DMS 273 (cell line): ENCODE measurements around the gene SMAD2.
"Not testable (repeated sequence)": the region's sequence is repeated elsewhere in the genome, so short reads cannot be mapped to it uniquely, and the experiment has no call there.

Experiments
- DNase-seq: peaks from one replicate; lab custom pipeline; 2025; ENCODE audit not compliant: unreplicated experiment; lab: John Stamatoyannopoulos, UW

SMAD2 gene

DNA sequence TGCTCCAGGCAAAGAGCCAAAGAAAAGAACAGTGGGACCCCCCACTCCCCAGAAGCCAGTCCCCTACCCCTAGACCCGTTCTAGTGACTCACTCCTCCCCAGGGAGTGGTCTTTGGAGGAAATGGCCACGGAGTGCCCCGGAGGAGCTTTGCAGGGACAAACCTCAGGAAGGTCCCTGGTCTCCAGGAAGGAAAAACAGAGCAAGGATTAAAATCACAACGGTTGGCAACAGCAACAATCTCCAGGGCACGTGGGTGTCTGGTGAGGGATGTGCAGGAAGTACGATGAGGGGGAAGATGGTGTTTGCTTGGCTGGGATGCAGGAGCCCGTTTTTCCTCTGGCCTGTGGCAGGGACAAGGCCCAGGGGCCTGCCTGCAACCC is 135.0 kb downstream of the SMAD2 start:
- no peak for DNase-seq

DNA sequence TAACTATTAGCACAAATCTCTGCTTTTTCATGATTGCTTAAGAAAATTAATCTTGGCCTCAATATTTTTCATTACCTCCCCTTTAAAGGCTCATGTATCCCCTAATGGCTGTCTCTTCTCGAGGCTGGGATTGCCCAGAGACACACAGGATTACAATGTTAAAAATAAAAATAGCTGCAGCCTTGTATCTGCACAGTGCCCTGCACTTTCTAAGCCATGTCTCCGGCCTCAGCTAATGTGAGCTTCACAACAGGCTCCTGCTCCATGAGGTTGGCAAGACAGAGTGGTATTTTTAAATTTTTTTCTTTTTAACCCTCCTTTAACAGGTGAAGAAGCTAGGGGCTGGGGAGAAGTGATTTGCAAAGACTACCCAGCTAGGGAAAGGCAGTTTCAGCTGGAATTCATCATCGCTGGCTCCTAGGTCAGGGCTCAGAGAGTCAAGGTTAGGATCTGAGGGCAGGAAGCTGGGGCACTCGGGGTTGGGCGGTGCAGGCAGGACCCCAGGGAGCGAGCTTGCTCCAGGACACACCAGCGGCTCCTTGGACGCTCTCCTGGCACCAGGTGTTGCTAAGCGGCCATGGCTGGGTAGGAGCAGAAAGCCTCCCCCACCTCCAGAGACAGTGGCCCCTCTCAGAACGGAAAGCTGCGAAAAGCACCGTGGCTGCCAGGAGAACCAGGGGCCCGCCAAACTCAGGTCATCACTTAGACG is 135.6 kb downstream of the SMAD2 start:
- no peak for DNase-seq

DNA sequence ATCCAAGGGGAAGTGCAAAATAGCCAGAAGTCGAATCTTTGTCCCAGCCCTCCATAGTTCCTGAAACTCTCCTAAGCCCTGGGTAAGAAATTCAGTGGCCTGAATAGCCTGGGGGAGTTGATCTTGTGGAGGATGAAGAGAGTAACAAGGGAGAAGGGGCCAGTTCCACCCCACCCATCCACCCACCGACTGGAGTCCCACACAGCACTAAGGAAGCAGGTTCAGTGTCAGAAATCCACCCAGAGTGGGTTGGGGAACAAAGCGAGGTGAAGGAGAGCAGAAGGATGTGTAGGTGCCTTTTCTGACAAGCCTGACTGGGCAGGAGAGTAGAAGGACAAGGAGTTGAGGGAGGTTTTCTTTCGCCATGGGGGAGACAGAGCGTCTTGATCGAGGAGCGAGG is 136.8 kb downstream of the SMAD2 start:
- DNase-seq, result no peak

DNA sequence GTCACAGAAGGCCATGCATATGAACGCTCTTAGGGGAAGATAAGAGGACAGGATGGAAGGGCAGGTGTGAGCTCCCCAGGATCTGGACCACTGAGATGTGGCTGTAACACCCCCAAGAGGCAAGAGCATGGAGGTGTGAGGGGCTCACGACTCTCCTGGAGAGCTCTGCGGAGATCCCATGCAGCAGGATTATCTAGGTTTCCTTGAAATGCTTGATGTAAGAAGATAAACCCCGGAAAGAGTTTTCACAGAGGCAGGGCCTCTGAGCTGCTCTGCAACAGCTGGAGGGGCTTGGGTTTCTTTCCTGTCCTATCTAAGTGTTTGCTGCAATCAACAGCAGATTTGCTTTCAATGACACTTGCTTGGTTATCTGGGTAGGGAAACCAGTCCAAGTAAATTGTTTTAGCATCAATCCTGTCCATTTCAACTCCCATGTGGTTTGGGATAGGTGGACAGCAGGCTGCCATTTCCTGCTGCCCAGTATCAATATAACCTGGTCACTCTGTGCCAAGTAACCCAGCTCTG is 138.9 kb downstream of the SMAD2 start:
- no peak for DNase-seq

DNA sequence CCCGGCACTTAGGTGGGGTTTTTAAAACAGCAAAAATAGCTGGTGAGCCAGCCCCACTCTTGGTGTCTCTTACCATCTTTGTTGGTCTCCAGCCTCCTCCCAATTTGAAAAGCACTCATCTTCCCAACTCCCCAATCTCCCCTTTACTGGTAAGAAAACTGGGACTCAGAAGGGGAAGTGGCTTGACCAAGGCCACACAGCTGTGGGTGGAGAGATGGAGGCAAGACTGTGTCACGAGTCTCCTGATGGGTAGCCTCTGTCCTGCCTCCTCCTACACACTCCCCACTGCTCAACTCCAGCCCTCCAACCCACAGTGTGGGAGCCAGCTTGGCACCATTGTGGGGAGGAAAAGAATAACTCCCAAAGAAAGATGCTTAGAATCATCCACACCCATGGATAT is 140.4 kb downstream of the SMAD2 start:
- no peak for DNase-seq

DNA sequence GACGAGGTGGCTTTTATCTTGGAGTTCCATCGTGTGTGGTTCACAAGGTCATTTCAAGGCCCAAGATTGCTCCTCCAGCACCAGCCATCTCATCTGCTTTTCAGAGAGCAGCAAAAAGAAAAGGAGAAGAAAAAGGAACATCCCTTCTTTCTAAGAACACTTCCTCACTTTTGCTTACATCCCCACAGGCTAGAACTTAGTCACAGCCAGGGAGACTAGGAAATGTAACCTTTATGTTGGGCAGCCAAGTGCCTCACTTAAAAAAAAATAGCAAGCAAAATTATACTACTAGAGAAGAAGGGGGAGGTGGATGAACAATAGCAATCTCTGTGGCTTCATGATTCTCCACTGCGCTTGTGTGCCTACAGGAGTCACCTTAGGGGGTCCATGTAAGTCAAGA is 141.8 kb downstream of the SMAD2 start:
- no peak for DNase-seq

DNA sequence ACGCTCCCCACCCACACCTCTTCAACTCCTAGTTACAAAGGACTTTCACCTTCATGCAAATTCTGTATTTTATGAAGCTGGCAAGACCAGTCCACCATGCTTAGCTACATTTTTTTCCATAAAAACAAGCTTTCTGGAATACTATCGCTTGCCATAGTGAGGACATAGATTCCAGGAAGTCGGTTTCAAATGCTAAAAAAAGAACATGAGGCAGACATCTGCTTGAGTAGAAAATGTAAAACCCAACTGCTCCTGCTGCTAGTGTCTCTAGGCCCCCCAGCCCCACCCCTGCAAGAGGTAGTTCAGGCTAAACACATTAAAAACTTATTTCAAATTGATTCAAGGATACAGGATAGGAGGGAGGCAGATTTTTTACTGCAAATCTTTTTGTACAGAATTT is 148.9 kb downstream of the SMAD2 start:
- no peak for DNase-seq

DNA sequence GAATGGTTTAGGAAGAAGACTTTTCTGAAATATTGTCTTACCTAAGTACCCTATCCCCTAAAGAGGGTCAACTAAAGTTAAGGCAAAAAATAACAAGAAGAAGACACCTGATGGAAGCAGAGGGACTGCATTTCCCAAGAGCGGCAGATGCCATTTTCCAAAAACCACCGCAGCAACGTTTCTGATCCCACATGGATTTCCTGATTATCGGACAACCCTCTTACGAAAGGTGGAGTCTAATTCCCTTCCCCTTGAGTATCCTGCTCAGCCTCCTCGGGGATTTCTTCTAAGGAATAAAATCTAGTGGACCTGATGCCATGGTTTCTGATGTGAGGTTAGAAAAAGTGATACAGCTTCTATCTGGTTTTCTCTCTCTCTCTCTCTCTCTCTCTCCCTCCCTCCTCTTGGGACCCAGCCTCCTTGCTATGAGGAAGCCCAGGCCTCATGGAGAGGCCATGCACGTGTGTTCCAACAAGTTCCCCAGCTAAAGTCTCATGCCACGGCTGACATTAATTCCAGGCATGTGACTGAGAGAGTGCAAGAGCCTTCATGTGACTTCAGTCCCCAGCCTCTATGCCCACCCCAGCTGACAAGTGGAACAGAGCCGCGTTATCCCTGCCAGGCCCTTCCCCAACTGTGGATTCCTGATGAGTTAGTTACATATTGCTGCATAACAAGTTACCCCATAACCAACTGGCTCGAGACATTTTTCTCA is 150.3 kb downstream of the SMAD2 start:
- DNase-seq, result no peak

DNA sequence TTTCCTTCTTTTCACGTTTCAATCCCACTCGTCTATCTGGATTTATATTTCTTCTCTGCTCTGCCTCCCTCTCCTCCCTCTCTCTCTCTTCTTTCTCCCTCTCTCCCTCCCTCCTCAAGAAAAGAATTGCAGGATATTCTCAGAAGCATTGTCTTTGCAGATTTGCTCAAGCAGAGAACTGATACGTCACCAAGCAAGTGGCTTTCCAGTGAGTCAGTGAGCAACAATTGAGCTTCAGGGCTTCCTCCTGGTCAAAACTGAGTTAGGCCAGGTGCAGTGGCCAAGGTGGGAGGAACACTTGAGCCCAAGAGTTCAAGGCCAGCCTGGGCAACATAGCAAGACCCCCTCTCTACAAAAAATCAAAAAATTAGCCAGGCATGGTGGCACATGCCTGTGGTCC is 151.1 kb downstream of the SMAD2 start:
- DNase-seq, result no peak

DNA sequence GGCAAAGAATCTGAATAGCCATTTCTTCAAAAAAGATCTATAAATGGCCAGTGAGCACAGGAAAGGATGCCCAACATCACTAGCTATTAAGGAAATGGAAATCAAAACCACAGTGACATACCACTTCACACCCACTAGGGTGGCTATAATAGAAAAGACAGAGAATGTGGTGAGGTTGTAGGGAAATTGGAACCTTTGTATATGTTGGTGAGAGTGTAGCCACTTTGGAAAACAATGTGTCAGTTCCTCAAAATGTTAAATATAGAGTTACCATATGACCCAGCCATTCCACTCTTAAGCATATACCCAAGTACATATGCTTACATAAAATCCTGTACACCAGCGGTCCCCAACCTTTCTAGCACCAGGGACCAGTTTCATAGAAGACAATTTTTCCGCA is 152.8 kb downstream of the SMAD2 start:
- no peak for DNase-seq

DNA sequence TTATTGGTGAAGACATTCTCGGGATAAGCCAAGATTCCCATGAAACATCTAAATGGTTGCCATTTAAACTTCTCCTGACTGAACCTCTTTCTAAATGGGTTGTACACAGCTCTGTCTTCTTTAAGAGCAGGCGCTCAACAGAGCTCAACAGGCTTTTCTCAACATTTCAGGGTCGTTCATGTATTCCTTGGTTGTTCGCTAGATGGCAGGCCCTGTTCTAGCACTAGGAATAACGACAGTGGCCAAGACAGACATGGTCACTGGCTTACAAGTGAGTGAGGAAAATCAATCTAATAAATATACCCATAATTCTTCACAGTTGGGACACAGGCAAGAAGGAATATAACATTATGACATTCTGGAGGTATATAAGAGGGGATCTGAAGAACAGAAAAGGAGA is 154.5 kb downstream of the SMAD2 start:
- DNase-seq, result no peak

DNA sequence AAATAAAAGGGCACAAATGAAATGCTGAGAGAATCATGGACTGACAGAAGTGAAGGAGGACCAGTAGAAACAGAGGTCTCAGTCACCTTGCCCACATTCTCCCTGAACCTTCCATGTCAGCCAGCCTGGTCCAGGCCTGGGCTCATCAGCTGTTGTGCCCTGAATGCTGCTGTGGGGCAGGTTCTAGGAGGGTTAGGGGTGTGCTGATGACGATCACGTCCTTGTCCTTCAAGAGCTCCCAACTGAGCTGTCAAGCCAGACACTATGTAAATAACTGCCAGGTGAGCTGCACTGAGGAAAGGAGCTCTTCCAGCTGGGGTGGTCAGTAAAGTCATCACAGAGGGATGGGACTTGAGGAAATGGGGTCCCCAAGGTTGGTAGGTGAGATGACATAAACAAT is 156.5 kb downstream of the SMAD2 start:
- no peak for DNase-seq

DNA sequence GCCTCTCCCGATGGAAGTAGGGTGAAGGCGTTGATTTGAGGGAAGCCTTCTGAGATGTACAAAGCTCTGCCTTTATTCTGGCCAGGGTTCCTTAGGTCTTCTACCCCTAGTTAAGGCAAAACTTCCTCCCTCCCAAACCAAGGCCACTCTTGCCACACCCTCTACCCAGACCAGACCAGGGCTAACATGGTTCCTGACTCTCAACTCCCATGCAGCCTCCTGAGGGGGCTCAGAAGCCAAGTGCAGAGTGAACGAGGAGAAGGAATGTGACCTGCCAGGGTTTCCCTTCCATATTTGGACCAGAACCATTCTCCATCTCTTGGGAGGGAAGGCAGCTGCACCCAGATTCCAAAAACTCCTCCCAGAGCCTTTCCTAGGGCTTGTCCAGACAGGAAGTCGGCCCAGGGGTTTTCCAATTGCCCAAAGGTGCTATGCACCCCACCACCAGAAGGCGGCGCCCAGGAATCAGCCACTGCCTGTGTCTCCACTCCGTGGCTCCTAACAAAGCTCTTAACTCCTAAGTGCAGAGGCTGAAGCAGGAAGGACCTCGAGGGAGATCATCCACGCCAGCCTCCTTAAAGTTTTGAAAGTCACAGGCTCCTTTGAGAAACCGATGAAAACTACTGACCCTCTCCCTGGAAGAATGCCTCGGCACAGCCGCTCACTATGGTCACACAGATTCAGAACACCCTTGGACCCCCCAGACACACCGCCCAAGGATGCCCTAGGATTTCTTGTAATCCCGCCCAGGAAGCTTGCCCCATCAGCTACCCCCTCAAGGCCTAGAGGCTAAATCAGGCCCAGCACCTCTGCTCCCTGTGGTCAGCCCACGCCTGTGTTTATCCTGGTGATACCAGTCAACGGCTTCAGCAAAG is 157.8 kb downstream of the SMAD2 start:
- peak; percentile 84 for DNase-seq

DNA sequence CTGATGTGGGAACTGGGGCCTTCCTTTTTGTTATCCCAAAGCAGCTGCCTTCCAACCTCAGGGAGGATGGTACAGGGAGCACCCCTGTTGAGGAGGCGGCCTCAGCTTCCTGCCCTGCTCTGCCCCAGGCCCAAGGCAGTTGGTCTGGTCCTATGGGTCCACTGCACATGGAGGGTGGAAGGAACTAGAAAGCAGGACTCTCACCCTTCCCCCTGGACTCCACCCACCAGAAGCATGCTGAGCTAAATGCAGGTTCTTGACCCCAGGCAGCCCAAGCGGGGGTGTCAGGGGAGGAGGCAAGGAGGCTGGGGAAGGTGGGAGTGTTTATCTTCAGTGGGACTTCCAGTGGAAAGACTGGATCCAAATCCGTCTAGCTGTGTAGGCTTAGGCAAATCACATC is 158.5 kb downstream of the SMAD2 start:
- DNase-seq, result no peak

DNA sequence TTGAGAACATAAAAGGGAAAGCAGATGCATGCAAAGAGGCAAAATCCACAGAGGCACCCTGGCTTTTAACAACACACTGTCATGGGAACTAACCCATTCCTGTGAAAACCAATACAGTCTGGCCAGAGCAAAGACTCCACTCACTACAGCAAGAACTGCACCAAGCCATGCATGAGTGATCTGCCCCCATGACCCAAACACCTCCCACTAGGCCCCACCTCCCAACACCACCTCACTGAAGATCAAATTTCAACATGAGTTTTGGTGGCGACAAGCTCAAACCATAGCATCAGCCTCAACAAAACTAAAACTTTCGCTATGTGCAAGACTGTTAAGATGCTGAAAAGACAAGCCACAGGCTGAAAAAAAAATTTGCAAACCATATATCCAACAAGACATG is 162.8 kb downstream of the SMAD2 start:
- no peak for DNase-seq

DNA sequence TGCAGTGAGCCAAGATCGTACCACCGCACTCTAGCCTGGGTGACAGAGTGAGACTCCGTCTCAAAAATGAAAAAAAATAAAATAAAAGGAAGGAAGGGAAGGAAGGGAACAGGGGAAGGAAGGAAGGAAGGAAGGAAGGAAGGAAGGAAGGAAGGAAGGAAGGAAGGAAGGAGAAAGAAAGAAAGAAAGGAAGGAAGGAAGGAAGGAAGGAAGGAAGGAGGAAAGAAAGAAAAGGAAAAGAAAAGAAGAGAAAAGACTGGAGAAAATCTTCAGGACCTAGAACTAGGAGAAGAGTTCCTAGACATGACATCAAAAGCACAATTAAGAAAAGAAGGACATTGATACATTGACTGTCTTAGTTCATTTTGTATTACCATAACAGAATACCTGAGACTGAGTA is 163.3 kb downstream of the SMAD2 start:
- not testable (repeated sequence) for DNase-seq
